SK-N-MC (cell line): ENCODE data around the gene GPR35.

ENCODE experiments used
- DNase-seq: peaks from one replicate; pipeline ENCODE4 v3.0.0-alpha.2; 2011; ENCODE audit warnings: low read depth, low spot score
- H3K27ac ChIP-seq: fragments of 200-600 bp; sonication (generic); 2 replicates; pipeline ENCODE4 v1.5.1; 2016; ENCODE audit warnings: mixed run types
- H3K36me3 ChIP-seq: fragments of 200-600 bp; sonication (generic); 2 replicates; pipeline ENCODE4 v1.6.1; 2017; ENCODE audit warnings: antibody characterized with exemption, low read length, mixed read lengths; ENCODE audit not compliant: insufficient read depth
- H3K4me3 ChIP-seq: fragments of 200-600 bp; sonication (generic); 2 replicates; pipeline ENCODE4 v1.5.1; 2016
- H3K9ac ChIP-seq: fragments of 200-600 bp; sonication (generic); 2 replicates; pipeline ENCODE4 v1.8.0; 2017; ENCODE audit warnings: mixed run types, mixed read lengths; ENCODE audit not compliant: insufficient read length
- H3K9me3 ChIP-seq: fragments of 200-600 bp; sonication (generic); 2 replicates; pipeline ENCODE4 v1.6.1; 2017; ENCODE audit warnings: low read depth, mild to moderate bottlenecking, antibody characterized with exemption, low read length, moderate library complexity, mixed read lengths
- EZH2 ChIP-seq: fragments of 200-600 bp; sonication (generic); IDR thresholded peaks from one replicate; pipeline ENCODE4 v1.6.1; 2017; ENCODE audit warnings: antibody characterized with exemption
- FOXP2 ChIP-seq: optimal IDR thresholded peaks from 2 replicates; pipeline ENCODE3; 2011; ENCODE audit warnings: mild to moderate bottlenecking, moderate library complexity; ENCODE audit not compliant: insufficient read depth; ENCODE audit errors: extremely low read length, control extremely low read depth
- POLR2AphosphoS5 ChIP-seq: IDR thresholded peaks from 2 replicates; pipeline ENCODE4 v1.6.1; 2012; ENCODE audit warnings: mild to moderate bottlenecking, low read depth, low read length, borderline replicate concordance

GPR35 gene

DNA sequence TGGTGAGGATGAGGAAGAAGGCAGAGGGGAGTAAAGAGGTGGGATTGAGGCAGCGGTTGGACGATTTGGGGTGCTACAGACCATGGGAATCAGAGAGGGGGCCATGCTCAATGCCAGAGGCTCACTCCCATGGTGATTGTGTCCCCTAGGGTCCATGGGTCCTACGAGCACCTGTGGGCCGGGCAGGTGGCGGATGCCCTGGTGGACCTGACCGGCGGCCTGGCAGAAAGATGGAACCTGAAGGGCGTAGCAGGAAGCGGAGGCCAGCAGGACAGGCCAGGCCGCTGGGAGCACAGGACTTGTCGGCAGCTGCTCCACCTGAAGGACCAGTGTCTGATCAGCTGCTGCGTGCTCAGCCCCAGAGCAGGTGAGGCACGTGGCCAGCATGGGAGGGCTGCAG lies 33.5 kb upstream of the GPR35 start:
- peaks cover 5% of the 10 kb centered on the region; the same call in 1 of the 2 replicates for H3K36me3 ChIP-seq
- H3K27ac ChIP-seq, result no peak overlapping the region
- no peak overlapping the region for H3K9ac ChIP-seq
- no peak for DNase-seq
- TF ChIP-seq EZH2 (no peak), POLR2AphosphoS5 (no peak), FOXP2 (no peak)
- no peak overlapping the region for H3K4me3 ChIP-seq
- no peaks in the 10 kb centered on the region for H3K9me3 ChIP-seq

DNA sequence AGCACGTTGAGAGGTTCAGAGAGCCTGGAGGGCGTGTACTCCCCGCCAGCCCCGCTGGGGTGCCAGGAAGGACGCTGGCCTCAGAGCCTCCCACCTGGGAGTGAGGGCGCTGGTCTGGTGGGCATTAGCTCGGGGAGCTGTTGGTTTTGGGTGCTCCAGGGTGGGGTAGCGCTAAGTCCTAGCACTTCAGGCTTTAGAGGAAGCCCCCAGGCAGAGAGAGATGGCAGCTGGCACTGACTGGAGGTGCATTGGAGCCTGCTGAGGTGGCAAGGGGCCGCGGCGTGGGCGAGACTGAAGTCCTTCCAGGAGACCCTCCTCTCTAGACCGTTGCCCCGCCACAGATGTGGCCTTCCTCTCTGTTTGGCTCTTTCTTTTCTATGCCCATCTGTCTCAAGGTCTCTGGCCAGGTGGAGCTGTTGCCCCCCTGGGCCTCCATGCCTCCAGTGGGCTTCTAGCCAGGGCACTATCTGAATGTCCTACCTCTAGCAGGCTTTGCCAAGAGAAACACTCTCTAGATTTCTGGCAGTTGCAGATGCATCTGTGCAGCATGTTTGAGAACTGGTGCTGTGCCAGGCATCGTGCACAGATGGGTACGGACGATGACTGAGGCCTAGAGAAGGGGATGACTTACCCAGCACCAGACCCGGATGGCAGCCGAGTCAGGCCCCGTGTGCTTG lies 32.1 kb upstream of the GPR35 start:
- H3K36me3 ChIP-seq, result peaks cover 5% of the 10 kb centered on the region; the same call in 1 of the 2 replicates

DNA sequence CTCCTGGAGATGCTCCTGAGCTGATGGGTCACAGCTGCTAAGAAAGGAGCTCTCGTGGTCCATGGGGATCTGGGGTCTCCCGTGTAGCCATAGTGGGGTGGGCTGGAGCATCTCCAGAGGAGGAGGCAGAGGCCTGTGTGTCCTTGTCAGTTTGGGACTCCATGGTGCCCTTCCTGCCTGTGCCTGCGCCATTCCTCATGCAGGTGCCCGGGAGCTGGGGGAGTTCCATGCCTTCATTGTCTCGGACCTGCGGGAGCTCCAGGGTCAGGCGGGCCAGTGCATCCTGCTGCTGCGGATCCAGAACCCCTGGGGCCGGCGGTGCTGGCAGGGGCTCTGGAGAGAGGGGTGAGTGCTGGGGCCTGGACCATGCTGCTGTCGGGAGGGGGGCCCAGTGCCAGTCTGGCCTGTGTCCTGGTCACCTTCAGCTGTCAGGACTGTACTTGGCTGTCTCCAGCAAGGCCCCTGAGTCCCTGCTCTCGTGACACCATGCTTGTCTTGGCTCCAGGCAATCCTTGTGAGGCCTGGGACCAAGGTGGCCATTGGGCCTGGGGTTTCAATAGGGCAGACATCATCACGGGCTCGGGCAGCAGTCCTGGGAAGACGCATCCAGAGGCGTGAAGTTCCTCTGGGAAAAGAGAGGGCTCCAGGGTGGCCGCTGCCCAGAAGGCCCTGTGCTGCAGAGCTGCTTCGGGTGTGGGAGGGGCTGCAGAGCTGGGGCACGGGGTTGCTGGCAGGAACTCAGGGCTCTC lies 31.4 kb upstream of the GPR35 start:
- no peak overlapping the region for H3K4me3 ChIP-seq
- peaks cover 5% of the 10 kb centered on the region; the same call in 1 of the 2 replicates for H3K36me3 ChIP-seq
- H3K9me3 ChIP-seq, result no peaks in the 10 kb centered on the region
- no peak for TF ChIP-seq FOXP2
- no peak for TF ChIP-seq EZH2
- no peak for TF ChIP-seq POLR2AphosphoS5
- no peak for DNase-seq
- H3K9ac ChIP-seq, result no peak overlapping the region
- no peak overlapping the region for H3K27ac ChIP-seq

More for the DNA sequence above, 32.1 kb upstream of the GPR35 start:
- TF ChIP-seq EZH2, result no peak
- TF ChIP-seq POLR2AphosphoS5, result no peak
- no peak for TF ChIP-seq FOXP2
- H3K9me3 ChIP-seq, result no peaks in the 10 kb centered on the region
- no peak for DNase-seq
- no peak overlapping the region for H3K9ac ChIP-seq
- no peak overlapping the region for H3K4me3 ChIP-seq
- H3K27ac ChIP-seq, result no peak overlapping the region

DNA sequence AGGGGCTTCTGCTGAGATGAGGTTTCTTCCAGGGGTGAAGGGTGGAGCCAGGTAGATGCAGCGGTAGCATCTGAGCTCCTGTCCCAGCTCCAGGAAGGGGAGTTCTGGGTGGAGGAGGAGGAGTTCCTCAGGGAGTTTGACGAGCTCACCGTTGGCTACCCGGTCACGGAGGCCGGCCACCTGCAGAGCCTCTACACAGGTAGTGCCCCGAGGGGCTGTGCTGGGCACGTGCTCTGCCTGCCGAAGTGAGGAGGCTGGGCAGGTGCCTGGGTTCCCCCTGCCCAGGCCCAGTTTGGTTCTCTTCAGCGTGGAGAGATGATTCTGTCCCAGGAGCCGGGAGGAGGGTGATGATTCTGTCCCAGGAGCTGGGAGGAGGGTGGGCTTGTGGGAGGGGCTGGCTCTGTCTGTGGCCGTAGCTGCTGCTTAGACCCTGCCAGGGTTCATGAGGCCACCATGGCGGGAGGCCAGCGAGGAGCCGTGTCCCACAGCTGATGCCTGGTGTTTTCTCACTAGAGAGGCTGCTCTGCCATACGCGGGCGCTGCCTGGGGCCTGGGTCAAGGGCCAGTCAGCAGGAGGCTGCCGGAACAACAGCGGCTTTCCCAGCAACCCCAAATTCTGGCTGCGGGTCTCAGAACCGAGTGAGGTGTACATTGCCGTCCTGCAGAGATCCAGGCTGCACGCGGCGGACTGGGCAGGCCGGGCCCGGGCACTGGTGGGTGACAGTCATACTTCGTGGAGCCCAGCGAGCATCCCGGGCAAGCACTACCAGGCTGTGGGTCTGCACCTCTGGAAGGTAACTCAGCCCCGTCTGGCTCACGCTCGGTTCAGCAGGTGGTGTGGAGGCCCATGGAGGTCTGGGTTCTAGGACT lies 30.5 kb upstream of the GPR35 start:
- DNase-seq, result no peak
- H3K9ac ChIP-seq, result no peak overlapping the region
- TF ChIP-seq POLR2AphosphoS5, result no peak
- H3K27ac ChIP-seq, result no peak overlapping the region
- H3K9me3 ChIP-seq, result no peaks in the 10 kb centered on the region
- no peak overlapping the region for H3K4me3 ChIP-seq
- peaks cover 4% of the 10 kb centered on the region; the same call in 1 of the 2 replicates for H3K36me3 ChIP-seq

DNA sequence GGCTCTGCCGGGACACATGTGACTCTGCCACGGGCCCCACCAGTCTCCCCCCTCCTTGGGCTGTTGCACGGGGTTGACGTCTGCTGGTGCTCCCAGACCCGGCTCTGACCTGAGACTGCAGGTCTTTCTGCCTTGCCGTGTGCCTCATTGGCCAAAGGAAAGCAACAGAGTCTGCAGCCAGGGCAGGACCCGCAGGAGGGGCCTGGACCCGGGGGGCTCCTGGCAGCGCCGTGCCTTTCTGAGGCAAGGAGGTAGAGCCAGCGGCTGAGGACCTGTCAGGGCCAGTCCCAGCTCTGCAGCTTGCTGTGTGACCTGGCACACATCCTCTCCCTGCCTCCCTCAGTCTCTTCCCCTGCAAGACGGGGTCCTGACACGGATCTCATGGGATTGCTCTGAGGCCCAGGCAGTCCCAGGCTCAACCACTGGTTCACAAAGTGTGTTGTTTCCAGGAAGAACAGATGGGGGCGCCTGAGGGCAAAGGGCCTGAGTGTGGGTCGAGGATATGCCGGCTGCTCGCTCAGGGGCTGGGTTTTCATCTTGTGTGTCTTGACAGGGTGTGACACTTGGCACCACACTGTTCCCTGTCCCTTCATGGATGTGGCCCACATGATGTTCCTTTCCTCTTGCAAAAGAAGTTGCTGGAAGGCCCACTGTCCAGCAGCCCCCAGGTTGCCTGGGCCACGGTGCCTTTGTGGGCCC lies 29.8 kb upstream of the GPR35 start:
- no peak for DNase-seq
- H3K4me3 ChIP-seq, result no peak overlapping the region
- H3K9ac ChIP-seq, result no peak overlapping the region
- no peaks in the 10 kb centered on the region for H3K9me3 ChIP-seq
- no peak overlapping the region for H3K27ac ChIP-seq
- TF ChIP-seq FOXP2 (no peak), EZH2 (no peak), POLR2AphosphoS5 (no peak)
- H3K36me3 ChIP-seq, result no peaks in the 10 kb centered on the region; the same call in 1 of the 2 replicates

DNA sequence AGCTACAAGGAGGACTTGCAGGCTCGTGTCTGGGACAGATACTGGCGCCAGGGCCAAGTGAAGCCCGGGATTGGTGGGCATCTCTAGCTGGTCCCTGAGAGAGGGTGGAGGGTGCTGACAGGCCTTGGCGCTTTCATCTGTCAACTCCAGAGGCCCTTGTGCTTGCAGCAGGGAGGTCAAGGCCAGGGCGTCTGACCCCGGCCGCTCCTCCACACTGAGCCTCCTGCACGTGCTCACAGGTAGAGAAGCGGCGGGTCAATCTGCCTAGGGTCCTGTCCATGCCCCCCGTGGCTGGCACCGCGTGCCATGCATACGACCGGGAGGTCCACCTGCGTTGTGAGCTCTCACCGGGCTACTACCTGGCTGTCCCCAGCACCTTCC lies 29.2 kb upstream of the GPR35 start:
- no peaks in the 10 kb centered on the region for H3K9me3 ChIP-seq
- H3K9ac ChIP-seq, result no peak overlapping the region
- no peak for TF ChIP-seq POLR2AphosphoS5
- no peak for TF ChIP-seq EZH2
- no peak for TF ChIP-seq FOXP2
- no peaks in the 10 kb centered on the region; the same call in 1 of the 2 replicates for H3K36me3 ChIP-seq
- H3K27ac ChIP-seq, result no peak overlapping the region
- DNase-seq, result no peak
- H3K4me3 ChIP-seq, result no peak overlapping the region

DNA sequence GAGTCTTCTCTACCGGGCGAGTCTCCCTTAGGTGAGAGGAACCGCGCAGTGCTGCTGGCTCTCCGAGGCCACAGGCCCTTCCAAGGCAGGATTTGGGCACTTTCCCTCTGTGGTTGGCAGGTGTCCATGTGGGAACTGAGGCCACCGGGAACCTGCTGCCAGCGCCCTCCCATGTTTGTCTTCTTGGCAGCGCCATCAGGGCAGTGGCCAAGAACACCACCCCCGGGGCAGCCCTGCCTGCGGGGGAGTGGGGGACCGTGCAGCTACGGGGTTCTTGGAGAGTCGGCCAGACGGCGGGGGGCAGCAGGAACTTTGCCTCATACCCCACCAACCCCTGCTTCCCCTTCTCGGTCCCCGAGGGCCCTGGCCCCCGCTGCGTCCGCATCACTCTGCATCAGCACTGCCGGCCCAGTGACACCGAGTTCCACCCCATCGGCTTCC lies 28.8 kb upstream of the GPR35 start:
- Histone ChIP-seq H3K9me3 (no peaks in the 10 kb centered on the region), H3K27ac (no peak overlapping the region), H3K9ac (no peak overlapping the region), H3K36me3 (no peaks in the 10 kb centered on the region; the same call in 1 of the 2 replicates), H3K4me3 (no peak overlapping the region)
- TF ChIP-seq POLR2AphosphoS5 (no peak), EZH2 (no peak), FOXP2 (no peak)
- no peak for DNase-seq

DNA sequence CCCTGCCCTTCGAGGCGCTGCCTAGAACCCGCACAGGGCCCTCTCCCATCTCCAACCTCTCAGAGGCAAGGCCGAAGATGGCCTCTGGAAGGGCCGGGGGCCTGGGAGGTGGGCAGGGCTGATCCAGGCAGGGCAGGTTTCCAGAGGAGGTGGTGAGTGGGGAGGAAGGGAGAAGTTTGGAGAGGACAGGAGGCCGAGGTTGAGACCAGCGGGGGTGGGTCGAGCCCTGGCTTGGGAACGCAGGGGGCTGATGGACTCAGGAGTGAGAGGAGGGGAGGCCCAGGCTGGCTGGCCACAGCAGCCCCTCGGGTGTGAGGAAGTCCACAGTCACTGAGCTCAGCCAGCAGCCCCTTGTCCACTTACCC lies 28.2 kb upstream of the GPR35 start:
- Histone ChIP-seq H3K9ac (no peak overlapping the region), H3K36me3 (no peaks in the 10 kb centered on the region; the same call in 1 of the 2 replicates), H3K27ac (no peak overlapping the region), H3K9me3 (no peaks in the 10 kb centered on the region), H3K4me3 (no peak overlapping the region)
- TF ChIP-seq EZH2 (no peak), FOXP2 (no peak), POLR2AphosphoS5 (no peak)
- DNase-seq, result no peak
